ENCODE results near the gene FRMPD2. TPM values are rescaled to one million over a fixed set of nuclear protein-coding genes. Genes with fewer than 3 reads are reported as not detected.
"Not testable (repeated sequence)": the region's sequence is repeated elsewhere in the genome, so short reads cannot be mapped to it uniquely, and the experiment has no call there.

Gene FRMPD2
- total and polyA plus RNA-seq, 2 experiments from 2014 or later, result not detected

GRCh38 chr10:48281697-48282096, 7.2 kb upstream of the FRMPD2 start:
- H3K79me2 ChIP-seq (replicated peaks; ENCODE audit: insufficient read depth); DNase-seq (ENCODE audit: low spot score); H4K20me1 ChIP-seq (replicated peaks; ENCODE audit: insufficient read depth); H3K4me3 ChIP-seq; H3K27me3 Mint-ChIP-seq (ENCODE audit: insufficient read depth, low read depth, poor library complexity); ATAC-seq; H3F3A ChIP-seq (replicated peaks; ENCODE audit: low read depth); H3K27me3 ChIP-seq (ENCODE audit: insufficient read depth); H3K4me1 Mint-ChIP-seq; H3K36me3 Mint-ChIP-seq (ENCODE audit: low read depth); H3K27ac Mint-ChIP-seq; H3K36me3 ChIP-seq (ENCODE audit: insufficient read depth); H3K4me1 ChIP-seq (ENCODE audit: insufficient read depth); H3K4me2 ChIP-seq; H3K9me2 ChIP-seq (ENCODE audit: insufficient read depth); H3K27ac ChIP-seq (ENCODE audit: low read depth); H2AFZ ChIP-seq; H3K4me3 Mint-ChIP-seq: not testable (repeated sequence)
- H3K9me3 Mint-ChIP-seq, result peaks cover 39% of the 10 kb centered on the region

DNA sequence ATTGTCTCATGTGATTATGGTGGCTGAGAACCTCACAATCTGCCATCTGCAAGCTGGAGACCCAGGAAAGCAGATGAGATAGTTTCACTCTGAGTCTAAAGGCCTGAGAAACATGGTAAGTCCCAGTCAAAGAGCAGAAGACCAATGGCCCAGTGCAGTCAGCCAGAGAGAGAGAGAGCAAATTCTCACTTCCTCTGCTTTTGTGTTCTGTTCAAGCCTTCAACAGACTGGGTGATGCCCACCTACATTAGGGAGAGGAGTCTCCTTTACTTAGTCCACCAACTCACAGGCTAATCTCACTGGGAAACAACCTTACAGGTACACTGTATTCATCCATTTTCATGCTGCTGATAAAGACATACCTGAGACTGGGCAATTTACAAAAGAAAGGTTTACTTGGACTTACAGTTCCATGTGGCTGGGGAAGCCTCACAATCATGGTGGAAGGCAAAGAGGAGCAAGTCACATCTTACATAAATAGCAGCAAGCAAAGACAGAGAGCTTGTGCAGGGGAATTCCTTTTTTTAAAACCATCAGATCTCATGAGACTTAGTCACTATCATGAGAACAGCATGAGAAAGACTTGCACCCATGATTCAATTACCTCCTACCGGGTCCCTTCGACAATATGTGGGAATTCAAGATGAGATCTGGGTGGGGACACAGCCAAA, 4.7 kb upstream of the FRMPD2 start:
- H3K4me2 ChIP-seq, result no peak overlapping the region
- no peaks in the 10 kb centered on the region; the same call in 1 of the 2 replicates for H3K36me3 ChIP-seq (ENCODE audit: insufficient read depth)
- H3K27ac ChIP-seq (ENCODE audit: low read depth), result no peak overlapping the region
- Mint-ChIP-seq H3K27ac (no peak overlapping the region), H3K9me3 (peaks cover 26% of the 10 kb centered on the region), H3K36me3 (ENCODE audit: low read depth) (no peaks in the 10 kb centered on the region; the same call in 2 of the 3 replicates), H3K4me1 (peaks cover 10% of the 10 kb centered on the region), H3K27me3 (ENCODE audit: insufficient read depth, low read depth, poor library complexity) (peaks cover 2% of the 10 kb centered on the region), H3K4me3 (no peak overlapping the region)
- no peaks in the 10 kb centered on the region for H3F3A ChIP-seq (replicated peaks; ENCODE audit: low read depth)
- H3K9me2 ChIP-seq (ENCODE audit: insufficient read depth), result no peaks in the 10 kb centered on the region; the same call in 1 of the 2 replicates
- H3K27me3 ChIP-seq (ENCODE audit: insufficient read depth), result no peaks in the 10 kb centered on the region
- ATAC-seq, result no peak
- no peak for DNase-seq (ENCODE audit: low spot score)
- no peak overlapping the region for H2AFZ ChIP-seq
- no peaks in the 10 kb centered on the region for H4K20me1 ChIP-seq (replicated peaks; ENCODE audit: insufficient read depth)
- no peaks in the 10 kb centered on the region for H3K4me1 ChIP-seq (ENCODE audit: insufficient read depth)
- no peak overlapping the region for H3K4me3 ChIP-seq
- no peaks in the 10 kb centered on the region for H3K79me2 ChIP-seq (replicated peaks; ENCODE audit: insufficient read depth)
- TF ChIP-seq ZNF331 (CRISPR knock-in tag; IDR thresholded peaks at IDR 0.05; ENCODE audit: low read depth), result no peak
- TF ChIP-seq, protein P1, sequence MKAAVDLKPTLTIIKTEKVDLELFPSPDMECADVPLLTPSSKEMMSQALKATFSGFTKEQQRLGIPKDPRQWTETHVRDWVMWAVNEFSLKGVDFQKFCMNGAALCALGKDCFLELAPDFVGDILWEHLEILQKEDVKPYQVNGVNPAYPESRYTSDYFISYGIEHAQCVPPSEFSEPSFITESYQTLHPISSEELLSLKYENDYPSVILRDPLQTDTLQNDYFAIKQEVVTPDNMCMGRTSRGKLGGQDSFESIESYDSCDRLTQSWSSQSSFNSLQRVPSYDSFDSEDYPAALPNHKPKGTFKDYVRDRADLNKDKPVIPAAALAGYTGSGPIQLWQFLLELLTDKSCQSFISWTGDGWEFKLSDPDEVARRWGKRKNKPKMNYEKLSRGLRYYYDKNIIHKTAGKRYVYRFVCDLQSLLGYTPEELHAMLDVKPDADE (IDR thresholded peaks at IDR 0.05), result no peak
- no peak for TF ChIP-seq ZNF114 (CRISPR knock-in tag; IDR thresholded peaks at IDR 0.05)
- no peak for TF ChIP-seq REST (IDR thresholded peaks at IDR 0.05; ENCODE audit: unreplicated experiment)
- no peak for TF ChIP-seq EZH2phosphoT487 (IDR thresholded peaks at IDR 0.05; ENCODE audit: unreplicated experiment)
- TF ChIP-seq NANOG (IDR thresholded peaks at IDR 0.05; ENCODE audit: borderline replicate concordance), result no peak
- no peak for TF ChIP-seq JUNB (IDR thresholded peaks at IDR 0.05; ENCODE audit: unreplicated experiment)
- no peak for TF ChIP-seq CTCF (conservative IDR thresholded peaks at IDR 0.05; ENCODE audit: low read depth in 2 of 2)
- TF ChIP-seq POLR2AphosphoS5 (IDR thresholded peaks at IDR 0.05; ENCODE audit: low read depth), result no peak
- TF ChIP-seq EZH2 (IDR thresholded peaks at IDR 0.05; ENCODE audit: low read depth, unreplicated experiment), result no peak
- TF ChIP-seq CREB1 (CRISPR knock-in tag; IDR thresholded peaks at IDR 0.05; ENCODE audit: low read depth), result no peak
- no peak for TF ChIP-seq STAT1 (IDR thresholded peaks at IDR 0.05; ENCODE audit: unreplicated experiment)

Measured in GM23338 (cell line).